ENCODE data around the gene COL23A1. TPM values are rescaled to one million over a fixed set of nuclear protein-coding genes. Genes with fewer than 3 reads are reported as not detected.
A peak's percentile ranks its signal among the peaks of the same experiment; 100 is the strongest.

The COL23A1 gene
- 20.4 TPM for total RNA-seq
- long read RNA-seq, partial matches to known transcripts: 5 of 23 reads
- long read RNA-seq, other reads (novel, unspliced or antisense): 18 of 23 reads

DNA sequence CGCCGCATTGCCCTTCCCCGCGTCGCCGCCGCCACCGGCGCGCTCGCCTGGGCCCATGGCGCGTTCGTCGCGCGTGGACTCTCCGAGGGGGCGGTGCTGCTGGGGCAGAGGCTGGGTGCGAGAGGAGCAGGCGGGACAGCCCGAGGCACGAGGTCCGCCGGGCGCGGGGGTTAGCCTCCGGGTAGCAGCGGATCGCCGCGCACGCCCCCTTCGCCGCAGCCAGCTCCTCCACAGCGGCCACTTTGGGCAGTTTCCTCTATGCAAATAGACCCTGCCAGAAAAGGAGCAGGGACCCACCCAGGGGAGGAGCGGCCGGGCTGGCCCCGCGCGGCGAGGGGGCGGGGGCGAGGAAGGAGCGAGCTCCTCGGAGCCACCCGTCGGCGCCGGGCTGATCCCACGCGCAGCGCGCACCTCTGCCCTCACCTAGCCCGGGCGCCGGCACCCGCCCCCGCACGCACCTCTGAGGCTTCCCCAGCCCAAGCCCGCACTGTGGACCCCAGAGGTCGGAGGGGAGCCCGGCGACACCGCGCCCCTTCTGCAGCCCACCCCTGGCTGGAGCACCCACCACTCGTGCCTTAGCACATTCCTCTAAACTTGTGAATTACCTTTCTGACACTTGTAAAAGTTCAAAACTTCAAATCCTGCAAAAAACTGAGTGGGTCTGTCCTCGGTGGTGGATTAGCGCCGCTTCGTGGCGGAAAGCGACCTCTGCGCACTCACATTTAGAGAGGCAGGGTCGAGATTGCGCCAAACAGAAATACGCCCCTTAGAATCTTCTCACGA is at the start of gene COL23A1:
COL23A1 (minus strand) TSS at position 253 of the 783 bp plus-strand sequence.
- ATAC-seq: peak; percentile 90
- intact Hi-C loops (cut with micrococcal nuclease): no loop called here
- peak; percentile 83 for DNase-seq

DNA sequence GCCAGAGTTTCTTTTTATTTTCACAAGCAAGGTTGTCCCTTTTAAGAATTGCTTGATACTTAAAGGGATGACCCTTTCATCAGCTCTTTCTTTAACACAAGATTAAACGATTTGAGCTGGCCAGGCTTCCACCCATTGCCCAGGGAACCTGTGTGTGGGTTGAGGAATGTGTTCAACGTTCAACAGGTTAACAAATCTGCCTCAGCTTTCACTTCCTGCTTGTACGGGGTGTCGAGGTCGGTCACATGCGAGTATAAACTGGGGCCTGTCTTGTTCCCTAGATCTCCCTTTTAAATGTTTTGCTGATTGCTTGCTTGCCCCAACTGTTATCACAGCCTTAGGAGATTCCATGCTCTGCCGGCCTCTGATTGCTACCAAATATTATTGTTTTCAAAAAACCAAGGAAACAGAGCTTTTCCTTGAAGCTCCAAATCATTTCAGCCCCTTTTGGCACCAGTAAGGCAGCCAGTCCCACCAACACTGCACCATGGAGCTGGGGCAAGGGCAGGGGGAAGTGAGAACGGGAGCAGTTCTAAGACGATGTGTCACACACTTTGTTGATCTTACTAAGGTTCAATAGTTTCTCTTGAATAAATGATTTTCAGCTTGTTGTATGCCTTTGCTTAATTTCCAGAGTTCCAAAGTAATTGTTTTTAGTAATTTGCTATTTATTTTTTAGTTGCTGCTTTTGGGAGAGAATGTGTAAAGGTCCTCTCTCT is 47.3 kb upstream of the COL23A1 start:
- DNase-seq: no peak
- intact Hi-C loops (cut with micrococcal nuclease): no loop called here
- ATAC-seq: no peak

DNA sequence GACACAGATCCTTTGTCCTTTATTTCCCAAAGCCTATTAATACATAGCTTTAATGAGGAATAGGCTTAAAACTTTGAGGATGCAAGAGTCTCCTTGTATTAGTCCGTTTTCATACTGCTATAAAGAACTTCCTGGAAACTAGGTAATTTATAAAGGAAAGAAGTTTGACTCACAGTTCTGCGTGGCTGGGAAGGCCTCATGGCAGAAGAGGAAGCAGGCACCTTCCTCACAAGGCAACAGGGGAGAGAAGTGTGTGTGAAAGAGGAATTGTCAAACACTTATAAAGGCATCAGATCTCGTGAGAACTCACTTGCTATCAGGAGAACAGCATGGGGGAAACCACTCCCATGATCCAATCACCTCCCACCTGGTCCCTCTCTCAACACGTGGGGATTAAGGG is 42.1 kb upstream of the COL23A1 start:
- intact Hi-C loops (cut with micrococcal nuclease): no loop called here
- ATAC-seq (no peak), DNase-seq (no peak)

DNA sequence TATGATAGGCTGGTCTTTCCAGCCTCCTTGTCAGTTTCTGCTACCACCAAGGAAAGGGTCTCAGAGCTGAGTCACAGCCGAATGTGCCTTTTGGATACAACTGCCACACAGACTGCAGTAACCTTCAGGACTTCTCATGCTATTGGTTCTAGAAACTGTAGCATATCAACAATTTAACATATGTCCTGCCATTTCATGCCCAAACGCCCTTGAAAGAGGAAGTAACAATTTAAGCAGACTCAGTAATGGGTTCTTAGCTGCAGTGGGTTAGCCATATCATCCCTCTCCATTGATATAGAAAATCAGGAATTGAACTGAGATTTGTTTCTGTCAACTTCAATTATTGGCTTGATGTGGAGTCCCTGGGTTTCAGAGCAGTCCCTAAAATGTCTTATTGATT is 40.8 kb upstream of the COL23A1 start:
- no peak for ATAC-seq
- intact Hi-C loops (cut with micrococcal nuclease): no loop called here
- no peak for DNase-seq

DNA sequence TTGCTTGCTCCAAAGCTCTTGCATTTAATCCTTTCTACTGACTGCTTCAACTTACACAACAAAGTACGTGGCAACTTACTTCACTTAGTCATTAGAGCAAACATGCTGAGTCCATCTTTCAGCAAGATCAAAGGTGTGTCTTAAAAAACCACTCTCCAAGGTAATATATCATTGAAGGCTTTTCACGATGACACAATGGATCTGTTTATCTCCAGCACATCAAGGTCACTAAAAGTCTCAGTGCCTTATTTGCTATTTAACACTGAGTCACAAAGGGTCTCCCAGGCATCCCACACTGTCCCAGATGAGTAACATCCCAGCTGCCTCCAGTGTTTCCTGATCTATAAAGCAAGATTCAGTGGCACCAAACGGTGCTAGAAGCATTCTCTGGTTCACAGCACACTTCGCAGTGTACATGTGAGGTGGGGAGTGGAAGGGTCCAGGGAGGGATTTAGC is 40.3 kb upstream of the COL23A1 start:
- DNase-seq (no peak), ATAC-seq (no peak)
- intact Hi-C loops (cut with micrococcal nuclease): no loop called here

DNA sequence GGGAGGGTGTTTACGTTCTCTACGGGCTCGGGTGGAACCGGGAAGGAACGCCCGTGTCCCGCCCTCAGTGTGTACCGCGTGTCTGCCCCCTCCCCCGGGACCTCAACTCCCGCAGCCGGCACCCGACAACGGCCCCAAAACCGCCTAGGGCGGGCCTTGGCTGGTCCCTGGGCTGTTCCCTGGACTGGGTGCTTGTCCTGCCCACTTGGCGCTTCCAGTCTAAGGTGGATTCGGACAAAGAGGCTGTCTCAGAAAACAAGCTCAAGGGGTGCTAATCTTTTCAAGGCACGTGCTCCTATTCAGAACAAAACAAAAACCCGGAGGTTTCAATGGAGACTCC is 37.0 kb upstream of the COL23A1 start:
- DNase-seq (no peak), ATAC-seq (no peak)
- intact Hi-C loops (cut with micrococcal nuclease): no loop called here

DNA sequence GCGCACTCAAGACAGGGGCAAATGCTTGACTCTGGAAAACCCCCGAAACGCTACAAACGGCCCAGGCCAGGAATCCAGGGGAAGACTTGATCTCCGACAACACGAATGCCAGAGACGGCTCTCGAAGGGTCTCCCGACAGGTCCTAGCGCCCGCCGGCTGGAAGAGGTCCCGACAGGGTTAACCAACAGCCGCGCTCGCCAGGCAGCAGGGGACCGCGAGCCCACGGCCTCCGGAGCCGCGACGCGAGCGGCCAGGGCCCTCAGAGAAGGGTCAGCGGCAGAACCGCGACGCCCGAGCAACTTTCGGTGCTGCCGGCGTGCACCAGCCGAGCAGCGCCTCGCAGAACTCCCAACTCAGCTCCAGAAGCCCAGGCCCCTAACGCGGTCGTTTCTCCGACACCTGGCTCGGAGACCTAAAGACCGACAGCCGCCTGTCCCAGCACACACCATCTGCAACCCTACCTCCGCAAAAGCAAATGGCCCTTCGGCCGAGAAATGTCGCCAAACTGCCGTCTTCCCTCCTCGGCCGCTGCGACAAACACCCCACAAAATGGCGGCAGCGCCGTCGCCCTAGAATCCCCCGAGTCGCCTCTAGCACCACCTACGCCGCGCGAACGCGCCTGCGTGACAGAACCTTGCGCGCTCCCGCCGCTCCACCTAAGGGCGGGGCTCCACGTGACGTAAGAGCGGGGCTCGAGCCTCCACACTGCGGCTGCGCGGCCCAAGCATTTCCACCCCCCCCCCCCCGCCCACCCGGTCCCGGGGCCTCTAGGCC is 36.5 kb upstream of the COL23A1 start, which contains the start of gene CLK4:
CLK4 (minus strand) TSS at position 567 of the 775 bp plus-strand sequence. CDS start 3,634 bp downstream, outside the sequence.
- peak; percentile 97 for ATAC-seq
- intact Hi-C loops (cut with micrococcal nuclease): no loop called here
- DNase-seq: peak; percentile 99

DNA sequence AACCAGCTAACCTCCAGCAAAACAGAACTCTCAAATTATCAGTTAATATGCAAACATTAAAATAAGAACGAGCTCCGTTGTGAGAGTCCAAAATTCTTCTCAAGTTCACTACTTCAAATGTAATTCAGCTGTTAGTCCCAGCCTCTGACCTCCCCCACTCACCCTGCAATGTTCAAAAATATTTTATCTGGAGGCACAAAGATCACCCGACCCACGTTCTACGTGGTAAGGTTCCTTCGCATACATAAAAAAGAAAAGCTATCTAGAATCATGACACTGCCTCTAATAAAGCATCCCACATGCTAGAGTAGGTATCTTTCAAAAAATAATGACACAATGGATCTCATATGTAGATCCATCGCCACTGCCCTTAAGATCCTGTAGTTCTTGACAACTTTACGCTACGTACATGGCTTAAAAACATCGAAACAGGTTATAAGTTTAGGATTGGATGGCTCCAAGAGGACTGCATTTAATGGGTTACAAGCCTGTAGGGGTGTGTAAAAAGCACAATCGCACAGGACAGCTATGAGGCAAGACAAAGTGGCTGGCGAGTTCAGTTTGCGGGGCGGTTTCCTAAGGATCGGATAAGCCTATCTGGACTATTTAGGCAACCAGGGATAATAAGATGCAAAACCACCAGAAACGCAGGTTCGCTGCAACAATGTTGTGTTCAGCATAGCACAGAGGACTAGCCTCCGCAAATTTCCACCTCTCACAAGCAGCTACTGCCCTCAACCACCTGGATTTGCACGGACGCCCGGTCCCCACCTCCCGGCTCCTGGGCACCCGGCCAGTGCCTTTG is 35.7 kb upstream of the COL23A1 start:
- intact Hi-C loops (cut with micrococcal nuclease): no loop called here
- DNase-seq: no peak
- ATAC-seq: peak; percentile 24

DNA sequence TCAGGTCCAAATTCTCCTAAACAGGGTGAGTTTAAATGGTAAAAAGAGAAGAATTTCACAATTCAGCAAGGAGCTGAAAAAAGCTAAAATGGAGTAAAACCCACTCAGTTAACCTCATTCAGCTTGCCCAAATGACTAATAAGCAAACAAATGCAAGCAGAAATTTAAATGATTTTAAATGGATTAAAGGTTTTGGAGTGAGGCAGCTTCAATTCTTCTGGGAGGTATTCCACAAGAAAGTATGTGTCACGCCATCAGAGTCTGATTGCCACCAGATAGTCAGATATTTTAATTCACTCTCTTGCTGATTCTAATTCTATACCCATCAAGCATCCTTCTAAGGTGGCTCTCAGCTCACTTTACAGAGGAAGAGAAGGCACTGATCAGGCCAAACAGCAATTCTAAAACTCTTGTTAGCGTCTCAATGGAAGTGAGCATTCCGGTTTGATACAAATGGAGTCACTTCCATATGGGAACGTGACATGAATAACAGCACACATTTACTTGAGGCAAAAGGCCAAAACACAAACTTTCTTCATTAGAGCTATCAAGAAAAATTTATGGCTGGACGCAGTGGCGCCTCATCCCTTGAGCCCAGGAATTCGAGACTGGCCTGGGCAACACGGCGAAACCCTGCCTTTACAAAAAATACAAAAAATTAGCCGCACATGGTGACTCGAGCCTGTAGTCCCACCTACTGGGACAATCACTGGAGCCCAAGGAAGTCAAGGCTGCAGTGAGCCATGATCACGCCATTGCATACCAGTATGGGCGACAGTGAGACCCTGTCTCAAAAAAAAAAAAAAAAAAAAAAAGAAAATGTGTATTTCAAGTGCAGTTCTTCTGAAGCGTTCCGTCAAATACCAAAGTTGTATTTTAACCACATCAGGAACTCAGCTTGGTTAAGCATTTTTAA is 34.7 kb upstream of the COL23A1 start:
- DNase-seq: no peak
- no peak for ATAC-seq
- intact Hi-C loops (cut with micrococcal nuclease): no loop called here

DNA sequence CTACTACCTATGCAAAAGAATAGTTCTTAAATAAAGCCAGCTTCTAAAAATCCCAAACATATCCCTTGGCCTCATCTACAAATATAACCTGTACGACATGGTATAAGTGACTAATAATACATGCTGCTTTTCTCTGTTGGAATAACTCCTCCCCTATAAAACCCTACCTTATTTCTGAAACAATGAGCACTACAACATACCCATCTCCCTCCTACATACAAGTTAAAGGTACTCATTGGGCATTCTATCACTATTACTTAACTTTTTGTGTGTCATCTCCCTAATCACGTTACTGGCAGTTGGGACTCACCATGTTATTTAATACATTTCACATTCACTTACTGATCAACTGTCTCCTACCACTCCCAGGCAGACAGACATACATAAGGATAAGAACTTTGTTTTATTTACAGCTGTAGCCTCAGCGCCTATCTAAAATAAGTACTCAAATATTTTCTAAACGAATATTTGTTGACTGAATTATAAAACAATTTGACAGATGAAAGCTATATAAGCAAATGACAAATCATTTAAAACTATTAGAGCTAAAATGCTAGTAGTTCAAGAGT is 32.6 kb upstream of the COL23A1 start:
- no peak for ATAC-seq
- intact Hi-C loops (cut with micrococcal nuclease): no loop called here

DNA sequence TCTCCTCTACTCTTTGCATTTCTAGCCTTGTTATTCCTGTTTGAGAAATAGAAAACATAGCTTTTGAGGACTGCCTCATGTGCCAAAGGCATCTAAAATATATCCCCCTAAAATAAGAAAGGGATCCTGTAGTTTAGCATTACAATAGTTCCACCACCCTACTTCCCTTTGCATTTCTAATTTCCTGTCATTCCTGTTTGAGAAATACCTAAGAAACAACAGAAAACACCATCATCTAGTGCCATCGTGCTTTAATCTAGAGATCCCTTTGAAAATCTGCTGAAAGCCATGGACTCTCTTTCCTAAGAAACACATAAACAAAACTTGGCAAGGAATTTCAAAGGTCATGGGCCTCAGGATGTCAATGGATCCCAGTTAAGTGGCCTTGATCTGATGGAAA is 29.2 kb upstream of the COL23A1 start:
- DNase-seq: no peak
- intact Hi-C loops (cut with micrococcal nuclease): no loop called here
- ATAC-seq: no peak

More for the DNA sequence above, 32.6 kb upstream of the COL23A1 start:
- no peak for DNase-seq

DNA sequence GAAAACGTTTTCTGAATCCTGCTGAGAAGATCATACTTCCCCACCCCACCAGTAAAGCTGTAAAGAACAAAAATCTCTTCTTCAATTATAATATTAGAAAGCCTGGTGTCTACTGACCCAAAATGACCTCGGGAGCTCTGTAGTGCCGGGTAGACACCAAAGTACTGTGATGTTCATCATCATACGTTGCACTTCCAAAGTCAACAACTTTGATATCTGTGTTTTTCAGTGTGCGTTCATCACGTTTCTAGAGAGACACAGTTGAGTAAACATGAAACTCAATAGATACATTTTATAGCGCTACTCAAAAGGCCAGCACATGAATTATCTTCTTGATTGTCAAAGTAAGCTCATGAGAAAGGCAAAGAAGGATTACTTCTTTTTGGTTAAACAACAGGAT is 22.1 kb upstream of the COL23A1 start:
- intact Hi-C loops (cut with micrococcal nuclease): no loop called here
- ATAC-seq (peak; percentile 45), DNase-seq (no peak)

DNA sequence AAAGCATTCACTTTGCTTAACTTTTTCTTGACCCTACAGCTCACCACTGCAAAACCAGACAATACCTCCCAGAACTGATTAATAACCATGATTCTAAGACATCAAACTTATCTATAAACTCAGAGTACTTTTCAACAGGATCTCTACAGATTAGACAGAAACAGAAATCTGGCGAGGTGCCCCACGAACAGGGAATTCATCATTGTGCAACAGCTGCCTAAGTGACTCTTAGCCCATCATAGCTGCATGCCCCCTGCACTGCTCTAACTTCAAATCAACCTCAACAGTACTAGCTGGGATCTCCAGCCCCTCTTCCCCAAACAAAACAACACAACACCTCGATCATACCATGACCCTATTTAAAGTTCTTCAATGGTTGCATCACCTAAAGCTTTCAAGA is 16.1 kb upstream of the COL23A1 start:
- ATAC-seq (peak; percentile 32), DNase-seq (no peak)
- intact Hi-C loops (cut with micrococcal nuclease): no loop called here

DNA sequence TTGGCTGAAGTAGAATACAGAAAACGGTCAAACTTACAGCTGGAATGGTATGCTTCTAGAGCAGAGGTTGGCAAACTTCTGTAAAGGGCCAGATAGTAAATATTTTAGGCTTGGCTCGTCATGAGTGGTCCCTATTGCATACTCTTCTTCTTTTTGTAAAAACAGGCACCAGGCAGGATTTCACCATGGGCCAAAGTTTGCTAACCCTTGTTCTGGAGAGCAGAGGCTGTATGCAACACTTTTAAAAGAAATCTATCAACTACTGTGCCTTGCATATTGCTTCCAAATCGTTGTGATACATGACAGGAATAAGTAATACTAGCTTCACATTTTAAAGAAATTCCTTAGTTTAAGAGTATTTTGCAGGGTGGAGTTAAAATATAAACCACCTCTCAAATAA is 15.6 kb upstream of the COL23A1 start:
- no peak for DNase-seq
- intact Hi-C loops (cut with micrococcal nuclease): no loop called here
- ATAC-seq: no peak

DNA sequence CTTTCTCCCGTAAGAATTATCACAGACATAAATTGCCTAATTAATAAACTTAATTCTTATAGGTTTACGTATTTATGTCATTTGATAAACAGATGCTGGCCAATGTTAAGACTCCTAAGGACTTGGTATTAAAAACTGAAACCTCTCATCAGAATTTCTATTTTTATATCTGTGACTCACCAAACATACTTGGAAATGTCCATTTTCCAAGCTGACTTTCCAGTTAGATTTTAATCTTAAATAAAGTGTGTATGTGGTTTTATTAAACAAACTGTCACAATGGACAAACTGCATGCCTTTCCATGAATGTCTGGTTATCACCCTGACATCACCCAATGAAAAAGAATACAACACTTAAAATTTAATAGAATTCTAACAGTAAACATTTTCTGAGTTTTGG is 12.6 kb upstream of the COL23A1 start:
- DNase-seq (no peak), ATAC-seq (no peak)
- intact Hi-C loops (cut with micrococcal nuclease): no loop called here

DNA sequence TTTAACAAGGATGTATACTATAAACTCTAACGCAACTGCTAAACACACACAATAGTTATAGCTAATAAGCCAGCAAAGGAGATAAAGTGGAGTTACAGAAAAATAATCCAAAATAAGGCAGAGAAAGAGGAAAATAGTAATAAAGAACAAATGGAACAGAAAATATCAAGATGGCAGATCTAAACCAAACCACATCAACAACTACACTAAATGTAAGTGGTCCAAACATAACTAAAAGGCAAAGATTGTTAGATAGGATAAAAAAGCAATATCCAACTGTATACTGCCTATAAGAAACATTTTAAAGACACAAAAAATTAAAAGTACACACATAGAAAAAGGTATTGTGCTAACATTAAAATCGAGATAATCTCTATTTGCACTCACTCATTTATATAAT is 5.6 kb upstream of the COL23A1 start:
- DNase-seq: no peak
- ATAC-seq: no peak
- intact Hi-C loops (cut with micrococcal nuclease): no loop called here

DNA sequence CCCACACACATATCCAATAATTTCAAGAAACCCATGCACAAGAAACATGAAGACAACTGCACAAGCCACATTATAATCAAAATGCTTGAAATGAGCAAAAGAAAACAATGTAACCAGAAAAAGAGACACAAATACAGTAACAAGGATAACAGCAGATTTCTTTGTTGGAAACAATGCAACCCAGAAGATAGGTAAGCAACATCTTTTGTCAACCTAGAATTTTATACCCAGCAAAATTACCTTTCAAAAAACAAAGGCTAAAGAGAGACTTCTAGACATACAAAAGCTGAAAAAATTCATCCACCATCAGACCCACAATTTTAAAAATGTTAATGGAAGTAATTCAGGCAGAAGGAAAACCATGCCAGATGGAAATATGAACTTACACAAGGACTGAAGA is 5.0 kb upstream of the COL23A1 start:
- no peak for DNase-seq
- intact Hi-C loops (cut with micrococcal nuclease): no loop called here
- no peak for ATAC-seq

DNA sequence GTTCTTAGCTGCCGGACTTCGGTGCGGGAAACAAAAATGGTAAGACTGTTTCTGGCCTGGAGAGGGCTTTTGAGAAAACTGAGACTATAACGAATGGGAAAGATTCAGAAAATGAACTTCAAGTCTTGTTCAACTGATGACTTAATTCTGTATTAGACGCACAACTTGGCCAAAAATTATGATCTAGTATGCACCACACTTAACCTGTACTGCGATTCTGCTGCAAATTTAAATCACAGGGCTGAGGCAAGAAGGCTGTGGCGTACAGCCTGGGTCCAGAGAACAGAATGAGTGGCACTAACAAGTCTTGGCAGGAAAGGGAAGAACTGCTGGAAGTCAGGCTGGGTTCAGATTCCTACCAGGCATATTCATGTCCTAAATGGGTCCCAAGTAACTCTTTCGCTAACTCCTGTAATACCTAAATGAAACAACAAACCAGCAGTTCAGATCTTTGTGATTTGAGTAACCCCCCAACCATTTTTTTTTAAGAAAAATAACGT is 781 bp upstream of the COL23A1 start:
- ATAC-seq (peak; percentile 68), DNase-seq (no peak)
- intact Hi-C loops (cut with micrococcal nuclease): no loop called here

All from left ventricle myocardium superior (tissue), 1 donor.